Activated naive CD8-positive, alpha-beta T cell treated with anti-CD3 and anti-CD28 coated beads for 36 hours (primary cell): Measurements from ENCODE around the gene PI4KA. TPM values are rescaled to one million over a fixed set of nuclear protein-coding genes. Genes with fewer than 3 reads are reported as not detected.

Experiments used
- DNase-seq: peaks from one replicate; pipeline ENCODE4 v3.0.0; 2021
- H3K27ac Mint-ChIP-seq: one replicate; pipeline ENCODE4 v1.8.0; 2022; ENCODE audit warnings: mild to moderate bottlenecking, moderate library complexity, mixed read lengths
- H3K27me3 Mint-ChIP-seq: one replicate; pipeline ENCODE4 v1.8.0; 2022; ENCODE audit warnings: mild to moderate bottlenecking, mixed read lengths
- H3K36me3 Mint-ChIP-seq: one replicate; pipeline ENCODE4 v1.8.0; 2021; ENCODE audit warnings: mild to moderate bottlenecking, mixed read lengths
- H3K4me1 Mint-ChIP-seq: one replicate; pipeline ENCODE4 v1.8.0; 2021; ENCODE audit warnings: mixed read lengths
- H3K4me3 Mint-ChIP-seq: one replicate; pipeline ENCODE4 v1.8.0; 2022; ENCODE audit warnings: mild to moderate bottlenecking, moderate library complexity, mixed read lengths
- H3K9me3 Mint-ChIP-seq: one replicate; pipeline ENCODE4 v1.8.0; 2022; ENCODE audit warnings: mixed read lengths
- total RNA-seq, 2 experiments: library from RNA; stranded (reverse); gene quantifications; one replicate each; pipeline ENCODE4 v1.2.3, GENCODE V29; 2021

Gene PI4KA
- total RNA-seq, 2 experiments from 2014 or later: 49.3 to 51.3 TPM

- H3K27ac Mint-ChIP-seq: no peak overlapping the region
- no peak for DNase-seq
- H3K9me3 Mint-ChIP-seq: no peaks in the 10 kb centered on the region
- H3K27me3 Mint-ChIP-seq: no peaks in the 10 kb centered on the region
- H3K4me1 Mint-ChIP-seq: no peaks in the 10 kb centered on the region
- no peak overlapping the region for H3K4me3 Mint-ChIP-seq
- H3K36me3 Mint-ChIP-seq: no peaks in the 10 kb centered on the region
Measured at GRCh38 chr22:20819471-20819870, 39.1 kb downstream of the PI4KA start.

DNA sequence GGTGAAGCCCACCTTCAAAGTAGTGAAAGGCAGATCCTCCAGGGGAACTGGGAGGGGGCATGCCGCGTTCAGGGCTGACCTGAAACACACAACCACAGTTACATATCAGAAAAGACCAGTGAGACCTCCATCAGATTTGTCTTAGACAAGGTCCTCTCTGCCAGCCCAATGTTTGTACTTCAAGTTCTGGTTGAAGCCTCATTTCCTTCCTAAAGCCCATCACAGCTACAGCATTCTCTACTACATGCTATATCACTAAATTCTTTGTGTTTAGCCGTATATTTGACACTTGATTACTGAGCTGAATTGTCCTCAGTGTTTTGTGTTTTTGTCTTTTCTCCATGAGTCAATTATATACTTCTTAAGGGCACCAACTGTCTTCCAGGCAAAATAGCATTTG, 40.1 kb downstream of the PI4KA start:
- Mint-ChIP-seq H3K4me3 (no peak overlapping the region), H3K4me1 (peaks cover 5% of the 10 kb centered on the region), H3K36me3 (peaks cover 5% of the 10 kb centered on the region), H3K9me3 (no peaks in the 10 kb centered on the region), H3K27ac (no peak overlapping the region), H3K27me3 (no peaks in the 10 kb centered on the region)
- DNase-seq: no peak

DNA sequence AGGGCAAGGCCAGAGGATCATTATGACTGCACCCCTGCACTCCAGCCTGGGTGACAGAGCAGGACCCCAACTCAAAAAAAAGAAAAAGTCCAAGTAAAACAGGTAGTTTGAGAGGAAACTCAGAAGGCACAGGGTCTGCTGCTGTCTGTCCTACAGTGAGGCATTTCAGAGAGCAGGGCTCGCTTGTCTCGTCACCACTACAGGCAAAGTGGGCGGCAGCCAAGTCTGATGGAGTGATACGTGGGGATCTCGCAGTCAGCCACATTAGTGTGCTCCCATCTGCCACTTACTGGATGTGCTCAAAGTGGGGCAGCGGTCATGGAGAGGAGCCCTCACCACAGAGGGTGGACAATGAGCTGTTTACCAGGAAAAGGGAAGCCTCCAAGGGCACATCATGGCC, 42.1 kb downstream of the PI4KA start:
- peaks cover 7% of the 10 kb centered on the region for H3K4me1 Mint-ChIP-seq
- no peak overlapping the region for H3K4me3 Mint-ChIP-seq
- H3K27ac Mint-ChIP-seq: no peak overlapping the region
- peaks cover 15% of the 10 kb centered on the region for H3K36me3 Mint-ChIP-seq
- H3K9me3 Mint-ChIP-seq: no peaks in the 10 kb centered on the region
- no peak for DNase-seq
- no peaks in the 10 kb centered on the region for H3K27me3 Mint-ChIP-seq

DNA sequence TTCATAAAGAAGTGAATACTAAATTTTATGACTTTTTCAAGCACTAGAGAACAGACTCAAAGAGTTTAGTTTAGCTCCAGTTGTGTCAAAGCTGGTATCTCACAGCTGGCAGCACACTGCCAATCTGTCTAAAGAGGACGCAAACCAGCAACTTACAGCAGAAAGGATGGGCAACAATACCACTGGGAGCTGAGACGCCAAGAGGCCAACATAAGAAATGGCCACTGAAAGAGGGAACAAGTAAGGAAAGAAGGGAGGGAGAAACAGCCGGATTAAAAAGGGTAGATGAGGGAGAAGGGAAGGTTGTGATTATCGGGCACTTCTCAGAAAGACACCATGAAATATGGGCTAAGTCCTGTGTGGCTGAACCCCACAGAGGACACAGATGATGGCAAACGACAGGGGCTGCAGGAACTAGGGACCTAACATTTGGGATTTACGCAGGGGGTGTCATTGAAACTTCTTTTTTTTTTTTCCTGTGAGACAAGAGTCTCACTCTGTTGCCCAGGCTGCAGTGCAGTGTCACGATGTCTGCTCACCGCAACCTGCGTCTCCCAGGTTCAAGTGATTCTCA, 43.0 kb downstream of the PI4KA start:
- Mint-ChIP-seq H3K27me3 (no peaks in the 10 kb centered on the region), H3K36me3 (peaks cover 20% of the 10 kb centered on the region), H3K4me1 (peaks cover 17% of the 10 kb centered on the region), H3K4me3 (no peak overlapping the region), H3K27ac (no peak overlapping the region), H3K9me3 (no peaks in the 10 kb centered on the region)
- no peak for DNase-seq

- Mint-ChIP-seq H3K4me1 (peaks cover 23% of the 10 kb centered on the region), H3K9me3 (no peaks in the 10 kb centered on the region), H3K27ac (peak overlapping the region; percentile 51), H3K36me3 (peaks cover 20% of the 10 kb centered on the region), H3K4me3 (no peak overlapping the region), H3K27me3 (no peaks in the 10 kb centered on the region)
- no peak for DNase-seq
Measured at GRCh38 chr22:20814221-20814808, 44.3 kb downstream of the PI4KA start.

DNA sequence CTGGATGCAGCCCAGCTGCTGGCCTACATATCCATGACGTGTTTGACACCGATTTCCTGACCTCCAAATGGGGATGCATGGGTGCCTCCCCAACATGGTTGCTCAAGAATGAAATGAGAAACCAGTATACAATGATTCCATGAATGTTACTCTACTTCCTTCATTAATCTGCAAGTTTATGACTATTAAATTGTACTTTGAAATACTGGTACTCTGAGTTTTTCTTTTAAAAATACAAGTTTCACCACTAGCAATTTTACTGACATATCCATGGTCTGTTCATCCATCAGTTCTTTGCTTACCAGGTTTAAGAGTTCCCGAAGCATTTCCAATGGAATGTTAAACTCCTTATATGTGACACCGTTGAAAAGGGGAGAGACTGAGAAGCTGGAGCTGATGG, 45.6 kb downstream of the PI4KA start:
- no peaks in the 10 kb centered on the region for H3K9me3 Mint-ChIP-seq
- H3K4me3 Mint-ChIP-seq: no peak overlapping the region
- no peak overlapping the region for H3K27ac Mint-ChIP-seq
- DNase-seq: no peak
- no peaks in the 10 kb centered on the region for H3K27me3 Mint-ChIP-seq
- peaks cover 23% of the 10 kb centered on the region for H3K4me1 Mint-ChIP-seq
- peaks cover 23% of the 10 kb centered on the region for H3K36me3 Mint-ChIP-seq

- no peak for DNase-seq
- Mint-ChIP-seq H3K4me3 (no peak overlapping the region), H3K27ac (peak overlapping the region; percentile 54), H3K9me3 (no peaks in the 10 kb centered on the region), H3K4me1 (peaks cover 23% of the 10 kb centered on the region), H3K27me3 (no peaks in the 10 kb centered on the region), H3K36me3 (peaks cover 26% of the 10 kb centered on the region)
Measured at GRCh38 chr22:20811971-20812660, 46.5 kb downstream of the PI4KA start.

DNA sequence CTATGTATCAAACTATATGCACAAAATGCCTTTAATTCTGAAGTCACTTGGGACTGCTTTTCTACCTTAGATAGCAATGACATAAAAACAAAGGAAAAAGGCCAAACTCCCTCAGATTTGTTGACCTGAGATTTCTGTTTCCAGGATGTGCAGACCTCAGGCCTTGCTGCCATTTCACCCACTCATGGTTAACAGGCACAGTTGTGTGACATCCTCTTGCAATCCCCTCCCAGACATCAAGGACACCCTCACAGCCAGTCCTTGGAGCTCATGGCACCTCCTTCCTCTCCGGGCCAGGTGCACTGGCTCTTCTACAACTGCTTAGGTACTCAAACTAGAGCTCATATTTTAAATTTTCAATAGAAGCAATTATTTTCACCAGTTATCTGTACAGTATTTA, 47.4 kb downstream of the PI4KA start:
- H3K27ac Mint-ChIP-seq: peak overlapping the region; percentile 77
- peak overlapping the region; percentile 40 for H3K4me3 Mint-ChIP-seq
- no peaks in the 10 kb centered on the region for H3K9me3 Mint-ChIP-seq
- peaks cover 27% of the 10 kb centered on the region for H3K36me3 Mint-ChIP-seq
- DNase-seq: no peak
- H3K4me1 Mint-ChIP-seq: peaks cover 23% of the 10 kb centered on the region
- no peaks in the 10 kb centered on the region for H3K27me3 Mint-ChIP-seq

- no peaks in the 10 kb centered on the region for H3K27me3 Mint-ChIP-seq
- DNase-seq: peak; percentile 66
- H3K4me1 Mint-ChIP-seq: peaks cover 23% of the 10 kb centered on the region
- peak overlapping the region; percentile 40 for H3K4me3 Mint-ChIP-seq
- no peaks in the 10 kb centered on the region for H3K9me3 Mint-ChIP-seq
- peaks cover 31% of the 10 kb centered on the region for H3K36me3 Mint-ChIP-seq
- peak overlapping the region; percentile 77 for H3K27ac Mint-ChIP-seq
Measured at GRCh38 chr22:20810645-20811044, 48.0 kb downstream of the PI4KA start.

- Mint-ChIP-seq H3K4me3 (no peak overlapping the region), H3K27me3 (no peaks in the 10 kb centered on the region), H3K4me1 (peaks cover 23% of the 10 kb centered on the region), H3K36me3 (peaks cover 31% of the 10 kb centered on the region), H3K9me3 (no peaks in the 10 kb centered on the region), H3K27ac (peak overlapping the region; percentile 77)
- no peak for DNase-seq
Measured at GRCh38 chr22:20809538-20810185, 48.9 kb downstream of the PI4KA start.

DNA sequence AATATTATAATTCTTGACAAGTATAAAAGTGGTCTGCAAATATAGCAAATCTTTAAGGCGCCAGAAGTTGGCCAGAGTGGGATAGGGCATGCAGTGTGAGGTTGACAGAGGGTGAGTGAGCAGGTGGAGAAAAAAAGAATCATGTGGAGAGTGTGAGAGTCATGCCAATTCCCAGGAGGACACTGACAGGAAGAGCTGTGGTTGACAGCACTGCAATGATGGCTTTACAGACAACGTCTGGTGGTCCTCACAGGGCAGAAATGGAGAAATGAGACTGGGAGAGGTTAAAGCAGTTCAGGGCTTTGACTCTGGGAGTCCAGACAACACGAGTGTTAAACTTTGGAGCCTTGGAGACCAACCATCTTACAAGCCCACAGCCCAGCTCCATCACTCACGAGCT, 49.8 kb downstream of the PI4KA start:
- Mint-ChIP-seq H3K36me3 (peaks cover 28% of the 10 kb centered on the region), H3K4me1 (peaks cover 18% of the 10 kb centered on the region), H3K27ac (no peak overlapping the region), H3K9me3 (no peaks in the 10 kb centered on the region), H3K27me3 (no peaks in the 10 kb centered on the region), H3K4me3 (no peak overlapping the region)
- DNase-seq: no peak

DNA sequence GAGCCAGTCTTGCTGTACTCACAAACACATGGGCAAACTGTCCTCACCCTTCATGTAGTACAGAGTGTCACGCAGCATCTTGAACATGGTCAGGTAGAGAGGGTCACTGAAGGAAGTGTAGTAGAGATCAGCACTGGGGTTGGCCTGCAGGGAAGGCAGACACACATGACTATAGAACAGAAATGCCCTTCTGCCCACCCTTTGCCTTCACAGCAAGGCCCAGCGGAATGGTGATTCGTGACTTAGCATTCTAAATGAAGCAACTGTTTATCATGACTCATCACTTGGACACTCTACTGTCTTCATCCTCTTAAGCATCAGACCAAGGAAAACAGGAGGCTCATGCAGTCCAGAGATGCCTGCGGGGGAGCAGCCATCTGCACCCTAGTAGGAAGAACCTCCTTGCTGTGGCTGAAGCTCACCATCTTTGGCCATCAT, 51.3 kb downstream of the PI4KA start:
- H3K27ac Mint-ChIP-seq: no peak overlapping the region
- no peaks in the 10 kb centered on the region for H3K27me3 Mint-ChIP-seq
- H3K4me3 Mint-ChIP-seq: no peak overlapping the region
- H3K9me3 Mint-ChIP-seq: no peaks in the 10 kb centered on the region
- peaks cover 17% of the 10 kb centered on the region for H3K4me1 Mint-ChIP-seq
- H3K36me3 Mint-ChIP-seq: peaks cover 20% of the 10 kb centered on the region
- no peak for DNase-seq

DNA sequence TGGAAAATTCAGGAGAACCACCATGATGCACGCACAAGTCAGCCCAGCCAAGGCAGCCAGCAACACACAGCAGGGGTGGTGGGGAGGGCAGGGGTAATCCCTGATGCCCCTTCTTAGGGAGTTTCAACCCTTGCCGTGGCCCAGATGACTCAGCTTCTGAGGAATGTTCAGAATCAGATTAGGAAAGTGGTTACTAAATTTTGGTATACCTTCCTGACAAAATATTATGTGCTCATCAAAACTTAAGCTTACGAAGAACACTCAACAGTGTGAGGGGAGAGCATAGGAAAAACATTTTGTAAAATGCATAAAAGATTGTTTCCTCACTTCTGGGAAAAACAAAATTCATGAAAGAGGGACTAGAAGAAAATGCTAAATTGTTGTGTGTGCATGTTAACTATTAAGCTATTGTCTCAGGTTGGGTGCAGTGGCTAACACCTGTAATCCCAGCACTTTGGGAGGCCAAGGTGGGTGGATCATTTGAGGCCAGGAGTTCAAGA, 52.6 kb downstream of the PI4KA start:
- H3K4me3 Mint-ChIP-seq: no peak overlapping the region
- no peak overlapping the region for H3K27ac Mint-ChIP-seq
- H3K9me3 Mint-ChIP-seq: no peaks in the 10 kb centered on the region

GRCh38 chr22:20804650-20805049, 54.0 kb downstream of the PI4KA start:
- no peaks in the 10 kb centered on the region for H3K4me1 Mint-ChIP-seq
- DNase-seq: no peak
- no peaks in the 10 kb centered on the region for H3K27me3 Mint-ChIP-seq
- peaks cover 16% of the 10 kb centered on the region for H3K36me3 Mint-ChIP-seq
- H3K27ac Mint-ChIP-seq: no peak overlapping the region
- H3K9me3 Mint-ChIP-seq: no peaks in the 10 kb centered on the region
- no peak overlapping the region for H3K4me3 Mint-ChIP-seq

More for the DNA sequence above, 52.6 kb downstream of the PI4KA start:
- H3K36me3 Mint-ChIP-seq: peaks cover 16% of the 10 kb centered on the region
- peaks cover 10% of the 10 kb centered on the region for H3K4me1 Mint-ChIP-seq
- DNase-seq: no peak
- H3K27me3 Mint-ChIP-seq: no peaks in the 10 kb centered on the region

GRCh38 chr22:20803696-20804324, 54.8 kb downstream of the PI4KA start:
- no peaks in the 10 kb centered on the region for H3K4me1 Mint-ChIP-seq
- H3K4me3 Mint-ChIP-seq: no peak overlapping the region
- no peaks in the 10 kb centered on the region for H3K27me3 Mint-ChIP-seq
- H3K9me3 Mint-ChIP-seq: no peaks in the 10 kb centered on the region
- no peak overlapping the region for H3K27ac Mint-ChIP-seq
- peaks cover 15% of the 10 kb centered on the region for H3K36me3 Mint-ChIP-seq
- peak; percentile 46 for DNase-seq
